ENCODE results near the gene GIPC3. TPM values are rescaled to one million over a fixed set of nuclear protein-coding genes. Genes with fewer than 3 reads are reported as not detected.

The GIPC3 gene
- total and polyA plus RNA-seq, 2 of the 8 experiments (the other 6 are each of a cell fraction or from before 2014, with no cell fraction given): 1.0 to 1.2 TPM

- POLR2A ChIA-PET (ENCODE audit: partially characterized antibody): interaction anchor here (1.6 kb wide), 1 partner anchor 84 kb away, joined by 3 read pairs; no protein-coding TSS in a partner anchor
- Histone ChIP-seq H3K56ac (replicated peaks; ENCODE audit: insufficient read length, low read depth, low read length) (no peak overlapping the region), H4K91ac (replicated peaks; ENCODE audit: insufficient read length, low read length) (no peak overlapping the region), H2AK5ac (ENCODE audit: low read depth, low read length) (no peak overlapping the region), H2BK5ac (ENCODE audit: low read depth, low read length) (no peak overlapping the region), H3K79me2 (ENCODE audit: control insufficient read depth in 1 of 2, insufficient read depth in 2 of 2, low read length in 2 of 2) (peaks cover 7 to 18% of the 10 kb centered on the region in 2 experiments), H3K27ac (ENCODE audit: low read depth, low read length) (no peak overlapping the region), H2BK20ac (ENCODE audit: low read length) (no peak overlapping the region), H3K9me3 (ENCODE audit: insufficient read depth in 2 of 2, low read depth in 1 of 2, low read length in 1 of 2) (no peaks in the 10 kb centered on the region), H3K9ac (replicated peaks in 1 of 4; ENCODE audit: extremely low read depth in 1 of 4, low read depth in 3 of 4, low read length in 3 of 4) (no peak overlapping the region), H4K20me1 (replicated peaks in 1 of 2; ENCODE audit: control insufficient read depth in 1 of 2, insufficient read depth in 2 of 2, low read length in 2 of 2) (peaks cover 4 to 14% of the 10 kb centered on the region in 2 experiments), H2BK12ac (ENCODE audit: low read depth, low read length) (no peak overlapping the region), H3K79me1 (ENCODE audit: low read depth, low read length) (peaks cover 9% of the 10 kb centered on the region), H2BK15ac (ENCODE audit: low read length) (no peak overlapping the region), H3K27me3 (replicated peaks in 1 of 4; ENCODE audit: control insufficient read depth in 3 of 4, extremely low read depth in 1 of 4, insufficient read depth in 3 of 4, low read length in 3 of 4) (no peaks in the 10 kb centered on the region), H2AFZ (ENCODE audit: low read length) (no peak overlapping the region), H3K14ac (ENCODE audit: insufficient read length) (no peak overlapping the region), H3K4me1 (replicated peaks in 1 of 4; ENCODE audit: control insufficient read depth in 3 of 4, insufficient read depth in 4 of 4, low read length in 3 of 4) (peaks cover 0 to 8% (median 2%) of the 10 kb centered on the region in 4 experiments; a peak in 4 of 7 replicates), H3K4me3 (ENCODE audit: extremely low read depth in 1 of 4, insufficient read depth in 2 of 4, low read depth in 3 of 4, low read length in 4 of 4) (no peak overlapping the region), H3K23me2 (ENCODE audit: low read depth, low read length) (peaks cover 2% of the 10 kb centered on the region), H3K36me3 (ENCODE audit: control insufficient read depth in 2 of 4, insufficient read depth in 4 of 4, low read length in 3 of 4) (peaks cover 2 to 5% (median 3%) of the 10 kb centered on the region in 4 experiments; a peak in 4 of 8 replicates), H3K4me2 (ENCODE audit: insufficient read depth in 1 of 2, low read depth in 2 of 2, low read length in 2 of 2) (no peak overlapping the region), H3K23ac (ENCODE audit: insufficient read length) (no peak overlapping the region), H2BK120ac (replicated peaks; ENCODE audit: low read depth, low read length) (no peak overlapping the region), H4K5ac (ENCODE audit: insufficient read length, low read depth, low read length) (no peak overlapping the region), H4K8ac (ENCODE audit: extremely low read depth, insufficient read depth, low read length) (no peak overlapping the region), H3K4ac (replicated peaks; ENCODE audit: insufficient read length, low read depth, low read length) (no peak overlapping the region), H3K18ac (ENCODE audit: extremely low read depth, low read length) (no peak overlapping the region)
- 87% methylated on average over 23 of the region's 24 CpGs; no CpG with 5 or more reads in 1 of the 2 experiments for WGBS, 2 experiments (ENCODE audit: extremely low coverage in 1 of 2, insufficient coverage in 1 of 2, insufficient read length in 1 of 2, insufficient replicate concordance in 2 of 2, low coverage in 1 of 2, low lambda C conversion rate in 2 of 2, missing lambda C conversion rate in 1 of 2)
- FAIRE-seq (no peak), DNase-seq (ENCODE audit: low read depth in 1 of 2, low spot score in 2 of 2) (no peak)
- CTCF ChIA-PET (ENCODE audit: partially characterized antibody): interaction anchor here (0.8 to 7.3 kb wide), 8 partner anchors 9 to 76 kb away, joined by 3 to 38 read pairs (median 9); partner anchors contain the start of genes GIPC3 and TBXA2R
- TF ChIP-seq RFX5 (IDR thresholded peaks at IDR 0.05; ENCODE audit: borderline replicate concordance, low read depth, low read length) (no peak), SIX5 (IDR thresholded peaks at IDR 0.05; ENCODE audit: low read depth, low read length) (no peak), MAFK (IDR thresholded peaks at IDR 0.05; ENCODE audit: low read depth, low read length) (no peak), HDAC6 (IDR thresholded peaks at IDR 0.05; ENCODE audit: low read depth, low read length) (no peak), CBX8 (IDR thresholded peaks at IDR 0.05; ENCODE audit: borderline replicate concordance, low read depth, low read length) (no peak), TEAD4 (IDR thresholded peaks at IDR 0.05; ENCODE audit: low read depth, low read length) (no peak), CREB1 (IDR thresholded peaks at IDR 0.05) (no peak), CTCF (IDR thresholded peaks at IDR 0.05; ENCODE audit: control extremely low read depth in 1 of 3, insufficient read depth in 1 of 3, low read depth in 1 of 3, low read length in 3 of 3) (no peak), PHF8 (conservative IDR thresholded peaks at IDR 0.05; ENCODE audit: low read depth, low read length) (no peak), ZNF274 (IDR thresholded peaks at IDR 0.05; ENCODE audit: borderline replicate concordance, extremely low read depth, low read length) (no peak)
Measured at GRCh38 chr19:3620817-3621547, 35.7 kb downstream of the GIPC3 start.
